Nasal cavity respiratory epithelium epithelial cell of viscerocranial mucosa (primary cell): Measurements from ENCODE around the gene STXBP5. TPM values are rescaled to one million over a fixed set of nuclear protein-coding genes. Genes with fewer than 3 reads are reported as not detected.

Experiments used
- total RNA-seq: library from RNA; depleted of rRNA; stranded (reverse); fragments of >200 nt; gene quantifications from 2 replicates; pipeline ENCODE4 v1.2.3, GENCODE V29; 2014

Gene STXBP5
- 23.9 and 38.9 TPM in 2 replicates for total RNA-seq

GRCh38 chr6:147204060-147204785 is at the start of gene STXBP5:
Gene STXBP5 (plus strand): TSS chr6:147204417. CDS start chr6:147204533, 116 bp downstream.

